HEK293 (cell line): ENCODE data around the gene MFSD1.

Source experiments
- CTCF ChIA-PET: fragments of 350-600 bp; formaldehyde crosslinking; extraction: SDS; loops from one replicate; lab custom pipeline; 2021; ENCODE audit warnings: antibody characterized with exemption; lab: Yijun Ruan, JAX
- POLR2A ChIA-PET: fragments of 300-600 bp; formaldehyde crosslinking; extraction: SDS; loops from one replicate; lab custom pipeline; 2020; ENCODE audit warnings: antibody characterized with exemption, inconsistent platforms; lab: Yijun Ruan, JAX
- H3K27ac ChIP-seq: fragments of 200-500 bp; sonication (Bioruptor generic); 2 replicates; pipeline ENCODE4 v1.5.1; 2014; ENCODE audit warnings: low read depth, low read length, control low read depth, inconsistent platforms; ENCODE audit errors: extremely low read depth
- H3K36me3 ChIP-seq, 2 experiments: fragments of 200-500 bp in 1 of 2; sonication (Bioruptor generic) in 1 of 2; 1 replicate in 1 of 2; 2 replicates in 1 of 2; pipeline ENCODE4 v1.5.1; 2014 to 2017; ENCODE audit warnings: inconsistent platforms in 2 of 2, low read length in 2 of 2; ENCODE audit not compliant: control insufficient read depth in 2 of 2, insufficient read depth in 1 of 2
- H3K4me1 ChIP-seq: fragments of 200-500 bp; sonication (Bioruptor generic); 2 replicates; pipeline ENCODE4 v1.5.1; 2014; ENCODE audit warnings: mild to moderate bottlenecking, low read length, inconsistent platforms; ENCODE audit not compliant: control insufficient read depth, insufficient read depth
- H3K4me3 ChIP-seq: 2 replicates; pipeline ENCODE4 v1.5.1; 2011; ENCODE audit warnings: low read depth, mild to moderate bottlenecking, control low read depth, low read length, moderate library complexity
- H3K9me3 ChIP-seq: fragments of 200-500 bp; sonication (Bioruptor generic); 2 replicates; pipeline ENCODE4 v1.5.1; 2014; ENCODE audit warnings: low read depth, low read length, inconsistent platforms; ENCODE audit not compliant: control insufficient read depth, insufficient read depth
- PRDM10 ChIP-seq: fragments of 450-650 bp; formaldehyde crosslinking; IDR thresholded peaks from 2 replicates; pipeline ENCODE4 v1.5.1; 2016; ENCODE audit warnings: missing biosample characterization, missing genetic modification characterization
- ZBTB10 ChIP-seq: fragments of 450-650 bp; formaldehyde crosslinking; IDR thresholded peaks from 2 replicates; pipeline ENCODE4 v1.5.1; 2016; ENCODE audit warnings: missing biosample characterization, missing genetic modification characterization
- ZBTB48 ChIP-seq: fragments of 450-650 bp; formaldehyde crosslinking; IDR thresholded peaks from 2 replicates; pipeline ENCODE4 v1.5.1; 2016; ENCODE audit warnings: missing biosample characterization, missing genetic modification characterization
- ZNF184 ChIP-seq: fragments of 450-650 bp; IDR thresholded peaks from 2 replicates; pipeline ENCODE4 v1.5.1; 2018; ENCODE audit warnings: missing biosample characterization, mild to moderate bottlenecking, missing genetic modification characterization
- ZNF202 ChIP-seq: fragments of 450-650 bp; formaldehyde crosslinking; IDR thresholded peaks from 2 replicates; pipeline ENCODE4 v1.5.1; 2016; ENCODE audit warnings: missing biosample characterization, missing genetic modification characterization, borderline replicate concordance
- ZNF24 ChIP-seq: fragments of 450-650 bp; formaldehyde crosslinking; IDR thresholded peaks from 2 replicates; pipeline ENCODE4 v1.5.1; 2016; ENCODE audit warnings: missing biosample characterization, missing genetic modification characterization
- ZNF362 ChIP-seq: fragments of 450-650 bp; formaldehyde crosslinking; IDR thresholded peaks from 2 replicates; pipeline ENCODE4 v1.5.1; 2016; ENCODE audit warnings: missing biosample characterization, missing genetic modification characterization
- ZNF510 ChIP-seq: fragments of 450-650 bp; formaldehyde crosslinking; IDR thresholded peaks from 2 replicates; pipeline ENCODE4 v1.5.1; 2018; ENCODE audit warnings: mild to moderate bottlenecking, missing genetic modification characterization, missing biosample characterization; ENCODE audit not compliant: insufficient replicate concordance
- ZNF529 ChIP-seq: fragments of 450-650 bp; formaldehyde crosslinking; IDR thresholded peaks from 2 replicates; pipeline ENCODE4 v1.5.1; 2017; ENCODE audit warnings: missing genetic modification characterization, missing biosample characterization; ENCODE audit not compliant: insufficient replicate concordance
- ZNF548 ChIP-seq: fragments of 450-650 bp; formaldehyde crosslinking; IDR thresholded peaks from 2 replicates; pipeline ENCODE4 v1.5.1; 2016; ENCODE audit warnings: missing biosample characterization, missing genetic modification characterization
- ZNF555 ChIP-seq: fragments of 450-650 bp; formaldehyde crosslinking; conservative IDR thresholded peaks from 2 replicates; pipeline ENCODE4 v1.5.1; 2017; ENCODE audit warnings: missing biosample characterization, mild to moderate bottlenecking, missing genetic modification characterization, inconsistent platforms
- TF ChIP-seq, protein P1 (sequence below): fragments of 450-650 bp; formaldehyde crosslinking; IDR thresholded peaks from 2 replicates; pipeline ENCODE4 v1.5.1; 2016; ENCODE audit warnings: missing biosample characterization, missing genetic modification characterization
- TF ChIP-seq, protein P2 (sequence below): fragments of 450-650 bp; formaldehyde crosslinking; conservative IDR thresholded peaks from 2 replicates; pipeline ENCODE4 v1.5.1; 2016; ENCODE audit warnings: low read depth, missing biosample characterization, missing genetic modification characterization
- TF ChIP-seq, protein P3 (sequence below): sonication (generic); formaldehyde crosslinking; IDR thresholded peaks from 2 replicates; pipeline ENCODE4 v1.8.1; 2022; ENCODE audit warnings: mild to moderate bottlenecking, moderate library complexity, missing genetic modification reagents

MFSD1 gene

GRCh38 chr3:158776531-158776930 is 25.3 kb upstream of the MFSD1 start (continued):
- TF ChIP-seq PRDM10 (tag by site-specific recombination) = no peak
- TF ChIP-seq ZNF202 (tag by site-specific recombination) = no peak
- TF ChIP-seq, protein P1, sequence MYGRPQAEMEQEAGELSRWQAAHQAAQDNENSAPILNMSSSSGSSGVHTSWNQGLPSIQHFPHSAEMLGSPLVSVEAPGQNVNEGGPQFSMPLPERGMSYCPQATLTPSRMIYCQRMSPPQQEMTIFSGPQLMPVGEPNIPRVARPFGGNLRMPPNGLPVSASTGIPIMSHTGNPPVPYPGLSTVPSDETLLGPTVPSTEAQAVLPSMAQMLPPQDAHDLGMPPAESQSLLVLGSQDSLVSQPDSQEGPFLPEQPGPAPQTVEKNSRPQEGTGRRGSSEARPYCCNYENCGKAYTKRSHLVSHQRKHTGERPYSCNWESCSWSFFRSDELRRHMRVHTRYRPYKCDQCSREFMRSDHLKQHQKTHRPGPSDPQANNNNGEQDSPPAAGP (tag by site-specific recombination) = no peak
- TF ChIP-seq ZBTB48 (tag by site-specific recombination) = no peak
- TF ChIP-seq, protein P2, sequence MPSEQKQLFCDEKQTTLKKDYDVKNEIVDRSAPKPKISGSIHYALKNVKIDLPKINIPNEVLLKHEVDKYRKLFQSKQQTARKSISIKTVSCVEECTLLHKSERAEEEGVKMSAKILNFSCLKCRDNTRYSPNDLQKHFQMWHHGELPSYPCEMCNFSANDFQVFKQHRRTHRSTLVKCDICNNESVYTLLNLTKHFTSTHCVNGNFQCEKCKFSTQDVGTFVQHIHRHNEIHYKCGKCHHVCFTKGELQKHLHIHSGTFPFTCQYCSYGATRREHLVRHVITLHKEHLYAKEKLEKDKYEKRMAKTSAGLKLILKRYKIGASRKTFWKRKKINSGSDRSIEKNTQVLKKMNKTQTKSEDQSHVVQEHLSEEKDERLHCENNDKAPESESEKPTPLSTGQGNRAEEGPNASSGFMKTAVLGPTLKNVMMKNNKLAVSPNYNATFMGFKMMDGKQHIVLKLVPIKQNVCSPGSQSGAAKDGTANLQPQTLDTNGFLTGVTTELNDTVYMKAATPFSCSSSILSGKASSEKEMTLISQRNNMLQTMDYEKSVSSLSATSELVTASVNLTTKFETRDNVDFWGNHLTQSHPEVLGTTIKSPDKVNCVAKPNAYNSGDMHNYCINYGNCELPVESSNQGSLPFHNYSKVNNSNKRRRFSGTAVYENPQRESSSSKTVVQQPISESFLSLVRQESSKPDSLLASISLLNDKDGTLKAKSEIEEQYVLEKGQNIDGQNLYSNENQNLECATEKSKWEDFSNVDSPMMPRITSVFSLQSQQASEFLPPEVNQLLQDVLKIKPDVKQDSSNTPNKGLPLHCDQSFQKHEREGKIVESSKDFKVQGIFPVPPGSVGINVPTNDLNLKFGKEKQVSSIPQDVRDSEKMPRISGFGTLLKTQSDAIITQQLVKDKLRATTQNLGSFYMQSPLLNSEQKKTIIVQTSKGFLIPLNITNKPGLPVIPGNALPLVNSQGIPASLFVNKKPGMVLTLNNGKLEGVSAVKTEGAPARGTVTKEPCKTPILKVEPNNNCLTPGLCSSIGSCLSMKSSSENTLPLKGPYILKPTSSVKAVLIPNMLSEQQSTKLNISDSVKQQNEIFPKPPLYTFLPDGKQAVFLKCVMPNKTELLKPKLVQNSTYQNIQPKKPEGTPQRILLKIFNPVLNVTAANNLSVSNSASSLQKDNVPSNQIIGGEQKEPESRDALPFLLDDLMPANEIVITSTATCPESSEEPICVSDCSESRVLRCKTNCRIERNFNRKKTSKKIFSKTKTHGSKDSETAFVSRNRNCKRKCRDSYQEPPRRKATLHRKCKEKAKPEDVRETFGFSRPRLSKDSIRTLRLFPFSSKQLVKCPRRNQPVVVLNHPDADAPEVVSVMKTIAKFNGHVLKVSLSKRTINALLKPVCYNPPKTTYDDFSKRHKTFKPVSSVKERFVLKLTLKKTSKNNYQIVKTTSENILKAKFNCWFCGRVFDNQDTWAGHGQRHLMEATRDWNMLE = no peak
- no peak for TF ChIP-seq ZNF548

- TF ChIP-seq ZNF362 (tag by site-specific recombination) (no peak), ZNF529 (no peak), ZNF555 (tag by site-specific recombination) (no peak), ZNF184 (tag by site-specific recombination) (no peak), ZNF24 (tag by site-specific recombination) (no peak), ZBTB10 (no peak), ZNF510 (tag by site-specific recombination) (no peak)
- TF ChIP-seq, protein P3, sequence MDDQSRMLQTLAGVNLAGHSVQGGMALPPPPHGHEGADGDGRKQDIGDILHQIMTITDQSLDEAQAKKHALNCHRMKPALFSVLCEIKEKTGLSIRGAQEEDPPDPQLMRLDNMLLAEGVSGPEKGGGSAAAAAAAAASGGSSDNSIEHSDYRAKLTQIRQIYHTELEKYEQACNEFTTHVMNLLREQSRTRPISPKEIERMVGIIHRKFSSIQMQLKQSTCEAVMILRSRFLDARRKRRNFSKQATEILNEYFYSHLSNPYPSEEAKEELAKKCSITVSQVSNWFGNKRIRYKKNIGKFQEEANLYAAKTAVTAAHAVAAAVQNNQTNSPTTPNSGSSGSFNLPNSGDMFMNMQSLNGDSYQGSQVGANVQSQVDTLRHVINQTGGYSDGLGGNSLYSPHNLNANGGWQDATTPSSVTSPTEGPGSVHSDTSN (CRISPR knock-in tag) = no peak
- Histone ChIP-seq H3K27ac (no peak overlapping the region), H3K9me3 (no peaks in the 10 kb centered on the region), H3K4me3 (no peak overlapping the region), H3K36me3 (no peaks in the 10 kb centered on the region), H3K4me1 (no peaks in the 10 kb centered on the region)
- ChIA-PET POLR2A (no interaction called here), CTCF (interaction anchor here (0.7 to 1.5 kb wide), 3 partner anchors 12 to 118 kb away, joined by 3 to 4 read pairs (median 4); no protein-coding TSS in a partner anchor)
Measured at GRCh38 chr3:158777161-158777873, 24.5 kb upstream of the MFSD1 start.
